Esophagus muscularis mucosa (tissue), 4 donors: Measurements from ENCODE around the gene TMEM190. TPM values are rescaled to one million over a fixed set of nuclear protein-coding genes. Genes with fewer than 3 reads are reported as not detected.
"Not testable (repeated sequence)": the region's sequence is repeated elsewhere in the genome, so short reads cannot be mapped to it uniquely, and the experiment has no call there.

Experiments used
- DNase-seq: peaks from one replicate; pipeline ENCODE4 v3.0.0-alpha.2; 2017; ENCODE audit errors: extremely low spot score
- H3K27ac ChIP-seq, 4 donors: fragments of 200-600 bp; sonication (generic); replicated peaks in 1 of 4; 1 replicate in 3 of 4; 2 replicates in 1 of 4; pipeline ENCODE4 v1.5.1; 2016 to 2019; ENCODE audit warnings: mild to moderate bottlenecking in 1 of 4
- H3K27me3 ChIP-seq, 4 donors: fragments of 200-600 bp; sonication (generic); one replicate each; pipeline versions ENCODE4 v1.5.1 to v1.6.0; 2016 to 2019
- H3K36me3 ChIP-seq, 4 donors: fragments of 200-600 bp; sonication (generic); one replicate each; pipeline ENCODE4 v1.5.1; 2016 to 2019
- H3K4me1 ChIP-seq, 4 donors: fragments of 200-600 bp; sonication (generic); one replicate each; pipeline ENCODE4 v1.5.1; 2016 to 2019
- H3K4me3 ChIP-seq, 4 donors: fragments of 200-600 bp; sonication (generic); 1 replicate in 2 of 4; 2 replicates in 2 of 4; pipeline ENCODE4 v1.5.1; 2016 to 2019; ENCODE audit warnings: mild to moderate bottlenecking in 4 of 4, moderate library complexity in 1 of 4
- H3K9me3 ChIP-seq, 4 donors: fragments of 200-600 bp; sonication (generic); 1 replicate in 3 of 4; 2 replicates in 1 of 4; pipeline ENCODE4 v1.5.1; 2016 to 2019
- CTCF ChIP-seq, 3 experiments: fragments of 200-600 bp in 2 of 3; fragments of 450-650 bp in 1 of 3; sonication (generic) in 2 of 3; IDR thresholded peaks; one replicate each; pipeline ENCODE4 v1.5.1; 2017 to 2019; ENCODE audit warnings: antibody characterized with exemption in 3 of 3, mild to moderate bottlenecking in 2 of 3, moderate library complexity in 1 of 3
- EP300 ChIP-seq: sonication (generic); formaldehyde crosslinking; IDR thresholded peaks from one replicate; pipeline ENCODE4 v1.6.1; 2017; ENCODE audit warnings: antibody characterized with exemption
- POLR2A ChIP-seq: fragments of 450-650 bp; IDR thresholded peaks from one replicate; pipeline ENCODE4 v1.6.1; 2017; ENCODE audit warnings: antibody characterized with exemption, moderate library complexity, mild to moderate bottlenecking, low read depth
- POLR2AphosphoS5 ChIP-seq, 2 donors: sonication (generic); formaldehyde crosslinking; IDR thresholded peaks; one replicate each; pipeline ENCODE4 v1.6.1; 2017; ENCODE audit warnings: antibody characterized with exemption in 2 of 2
- WGBS: methylation state at CpG from one replicate; pipeline ENCODE4 v1.1.5; 2018; 5-methylcytosine and 5-hydroxymethylcytosine counted together
- intact Hi-C: fragments of 100-400 bp; cut with DNase I; formaldehyde crosslinking; loops from one replicate; pipeline ENCODE4 v1.15.1; 2023
- total RNA-seq, 4 donors: library from RNA; depleted of rRNA; stranded (reverse); fragments of >200 nt; gene quantifications; one replicate each; pipeline versions ENCODE4 v1.1.0 to v1.2.1, GENCODE V29; 2016

TMEM190 gene
- not detected for total RNA-seq

- no peaks in the 10 kb centered on the region for H3K36me3 ChIP-seq
- no peak within 1 kb of the TSS for H3K4me3 ChIP-seq
- no peak within 1 kb of the TSS for H3K27ac ChIP-seq
- intact Hi-C loops, result no loop called here
- H3K4me1 ChIP-seq, result peaks cover 4 to 18% (median 15%) of the 10 kb centered on the region in 4 donors
- H3K9me3 ChIP-seq, result no peaks in the 10 kb centered on the region
- no peak for DNase-seq
- no peak for TF ChIP-seq POLR2A
- no peak for TF ChIP-seq CTCF (IDR thresholded peaks at IDR 0.05)
- no peak for TF ChIP-seq POLR2AphosphoS5 (IDR thresholded peaks at IDR 0.05)
- TF ChIP-seq EP300, result no peak
- 66% methylated on average over 21 of the region's 21 CpGs for WGBS
- H3K27me3 ChIP-seq, result peaks cover 0 to 68% (median 50%) of the 10 kb centered on the region in 4 donors
Observed at GRCh38 chr19:55376241-55376933, at the start of gene TMEM190. Gene TMEM190 (plus strand): TSS chr19:55376826. CDS start chr19:55376854, 28 bp downstream.

DNA sequence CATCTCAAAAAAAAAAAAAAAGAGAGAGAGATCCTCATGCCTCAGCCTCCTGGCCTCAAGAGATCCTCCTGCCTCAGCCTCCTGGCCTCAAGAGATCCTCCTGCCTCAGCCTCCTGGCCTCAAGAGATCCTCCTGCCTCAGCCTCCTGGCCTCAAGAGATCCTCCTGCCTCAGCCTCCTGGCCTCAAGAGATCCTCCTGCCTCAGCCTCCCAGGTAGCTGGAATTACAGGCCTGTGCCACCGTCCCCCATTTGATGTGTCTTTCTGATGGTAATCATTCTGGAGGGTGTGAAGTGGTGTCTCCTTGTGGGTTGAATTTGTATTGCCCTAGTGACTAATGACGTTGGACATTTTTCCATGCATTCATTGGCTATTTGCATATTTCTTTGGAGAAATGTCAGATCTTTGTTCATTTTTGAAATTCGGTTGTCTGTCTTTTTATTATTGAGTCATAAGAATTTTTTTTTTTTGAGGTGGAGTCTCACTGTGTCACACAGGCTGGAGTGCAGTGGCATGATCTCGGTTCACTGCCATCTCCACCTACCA lies 47.8 kb upstream of the TMEM190 start:
- H3K4me1 ChIP-seq, DNase-seq, H3K27ac ChIP-seq, intact Hi-C loops, H3K36me3 ChIP-seq, H3K4me3 ChIP-seq, H3K9me3 ChIP-seq: not testable (repeated sequence)
- peaks cover 0 to 27% (median 0%) of the 10 kb centered on the region in 4 donors for H3K27me3 ChIP-seq
- WGBS, result 86% methylated on average over 4 of the region's 4 CpGs

DNA sequence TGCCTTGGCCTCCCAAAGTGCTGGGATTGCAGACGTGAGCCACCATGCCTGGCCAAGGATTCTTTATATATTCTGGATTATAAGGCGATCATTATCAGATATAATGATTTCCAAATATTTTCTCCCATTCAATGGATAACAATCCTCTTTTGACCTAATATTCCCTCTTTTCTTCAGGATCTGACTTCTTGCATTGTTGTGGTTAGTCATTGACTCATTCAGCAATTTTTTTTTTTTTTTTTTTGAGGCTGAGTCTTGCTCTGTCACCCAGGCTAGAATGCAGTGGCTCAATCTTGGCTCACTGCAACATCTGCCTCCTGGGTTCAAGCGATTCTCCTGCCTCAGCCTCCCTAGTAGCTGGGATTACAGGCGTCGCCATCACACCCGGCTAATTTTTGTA lies 46.8 kb upstream of the TMEM190 start:
- H3K4me1 ChIP-seq, DNase-seq, H3K4me3 ChIP-seq, H3K9me3 ChIP-seq, H3K36me3 ChIP-seq, H3K27ac ChIP-seq, intact Hi-C loops: not testable (repeated sequence)
- peaks cover 0 to 37% (median 0%) of the 10 kb centered on the region in 4 donors for H3K27me3 ChIP-seq
- WGBS, result 82% methylated on average over 6 of the region's 6 CpGs

- no peak for TF ChIP-seq POLR2A
- TF ChIP-seq CTCF (IDR thresholded peaks at IDR 0.05), result no peak
- TF ChIP-seq EP300, result no peak
- no peak for TF ChIP-seq POLR2AphosphoS5 (IDR thresholded peaks at IDR 0.05)
- intact Hi-C loops, result no loop called here
- Histone ChIP-seq H3K36me3 (no peaks in the 10 kb centered on the region), H3K4me3 (no peak overlapping the region), H3K4me1 (peaks cover 3 to 8% (median 7%) of the 10 kb centered on the region in 4 donors), H3K27me3 (peaks cover 0 to 43% (median 0%) of the 10 kb centered on the region in 4 donors), H3K9me3 (no peaks in the 10 kb centered on the region), H3K27ac (no peak overlapping the region)
- DNase-seq, result no peak
- 75% methylated on average over 11 of the region's 11 CpGs for WGBS
Observed at GRCh38 chr19:55333870-55334269, 42.8 kb upstream of the TMEM190 start.

DNA sequence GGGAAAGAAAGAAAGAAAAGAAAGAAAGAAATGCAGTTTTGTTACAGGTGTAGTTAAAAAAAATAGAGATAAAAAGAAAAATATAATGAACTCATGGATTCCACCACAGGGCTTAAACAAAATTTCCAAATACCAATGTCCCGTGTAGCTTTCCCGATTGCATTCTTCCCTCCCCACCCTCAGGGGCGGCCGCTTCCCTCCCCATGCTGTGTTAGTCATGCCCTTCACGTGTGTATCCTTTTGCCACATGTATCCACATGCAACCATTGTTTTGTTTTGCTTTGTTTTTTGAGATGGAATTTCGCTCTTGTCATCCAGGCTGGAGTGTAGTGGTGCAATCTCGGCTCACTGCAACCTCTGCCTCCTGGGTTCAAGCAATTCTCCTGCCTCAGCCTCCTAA lies 40.5 kb upstream of the TMEM190 start:
- TF ChIP-seq POLR2AphosphoS5 (IDR thresholded peaks at IDR 0.05) (no peak), POLR2A (no peak), EP300 (no peak), CTCF (IDR thresholded peaks at IDR 0.05) (no peak)
- no peak overlapping the region for H3K27ac ChIP-seq
- no peak overlapping the region for H3K4me3 ChIP-seq
- no peaks in the 10 kb centered on the region for H3K9me3 ChIP-seq
- DNase-seq, result no peak
- H3K36me3 ChIP-seq, result no peaks in the 10 kb centered on the region
- H3K27me3 ChIP-seq, result peaks cover 0 to 39% (median 0%) of the 10 kb centered on the region in 4 donors
- WGBS, result 74% methylated on average over 7 of the region's 7 CpGs
- H3K4me1 ChIP-seq, result peaks cover 12 to 21% (median 20%) of the 10 kb centered on the region in 4 donors
- intact Hi-C loops, result no loop called here
